ENCODE results near the gene HEATR3. TPM values are rescaled to one million over a fixed set of nuclear protein-coding genes. Genes with fewer than 3 reads are reported as not detected.
A peak's percentile ranks its signal among the peaks of the same experiment; 100 is the strongest.

Gene HEATR3
- total RNA-seq, 2 donors from 2014 or later: 18.1 to 26.9 TPM

DNA sequence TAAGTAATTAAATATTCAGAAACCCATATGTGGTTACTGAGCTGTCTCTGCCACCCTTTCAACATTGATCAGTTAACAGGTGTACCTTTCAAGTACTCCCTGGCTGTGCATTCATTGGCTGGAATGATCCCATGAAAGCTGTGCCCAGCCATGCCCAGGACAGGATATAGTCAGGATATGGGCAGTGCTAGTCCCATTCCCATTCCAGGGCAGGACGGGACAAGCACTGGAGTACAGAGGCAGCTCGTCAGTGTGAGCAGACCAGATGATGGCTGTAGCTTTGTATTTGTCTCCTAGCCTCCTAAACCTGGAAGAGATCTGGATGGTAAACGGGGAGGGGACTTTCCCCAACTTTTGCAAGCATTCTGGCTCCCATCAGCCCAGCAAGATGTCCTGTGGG, 22.5 kb downstream of the HEATR3 start:
- H3K36me3 ChIP-seq: peaks cover 5% of the 10 kb centered on the region
- no peaks in the 10 kb centered on the region for H3K4me1 ChIP-seq
- H3K4me3 ChIP-seq: no peak overlapping the region
- H3K27ac ChIP-seq: no peak overlapping the region
- no peaks in the 10 kb centered on the region for H3K27me3 ChIP-seq
- DNase-seq: no peak
- no peak overlapping the region for H3K9ac ChIP-seq (ENCODE audit: low read depth in 2 of 2, low read length in 2 of 2)
- intact Hi-C loops (cut with DNase I): no loop called here
- TF ChIP-seq, protein P1, sequence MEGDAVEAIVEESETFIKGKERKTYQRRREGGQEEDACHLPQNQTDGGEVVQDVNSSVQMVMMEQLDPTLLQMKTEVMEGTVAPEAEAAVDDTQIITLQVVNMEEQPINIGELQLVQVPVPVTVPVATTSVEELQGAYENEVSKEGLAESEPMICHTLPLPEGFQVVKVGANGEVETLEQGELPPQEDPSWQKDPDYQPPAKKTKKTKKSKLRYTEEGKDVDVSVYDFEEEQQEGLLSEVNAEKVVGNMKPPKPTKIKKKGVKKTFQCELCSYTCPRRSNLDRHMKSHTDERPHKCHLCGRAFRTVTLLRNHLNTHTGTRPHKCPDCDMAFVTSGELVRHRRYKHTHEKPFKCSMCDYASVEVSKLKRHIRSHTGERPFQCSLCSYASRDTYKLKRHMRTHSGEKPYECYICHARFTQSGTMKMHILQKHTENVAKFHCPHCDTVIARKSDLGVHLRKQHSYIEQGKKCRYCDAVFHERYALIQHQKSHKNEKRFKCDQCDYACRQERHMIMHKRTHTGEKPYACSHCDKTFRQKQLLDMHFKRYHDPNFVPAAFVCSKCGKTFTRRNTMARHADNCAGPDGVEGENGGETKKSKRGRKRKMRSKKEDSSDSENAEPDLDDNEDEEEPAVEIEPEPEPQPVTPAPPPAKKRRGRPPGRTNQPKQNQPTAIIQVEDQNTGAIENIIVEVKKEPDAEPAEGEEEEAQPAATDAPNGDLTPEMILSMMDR (IDR thresholded peaks at IDR 0.05): no peak
- H3K9me3 ChIP-seq: no peaks in the 10 kb centered on the region

- H3K27me3 ChIP-seq: no peaks in the 10 kb centered on the region
- intact Hi-C loops (cut with DNase I): no loop called here
- no peak for DNase-seq
- H3K4me1 ChIP-seq: no peaks in the 10 kb centered on the region
- no peak overlapping the region for H3K4me3 ChIP-seq
- no peaks in the 10 kb centered on the region for H3K9me3 ChIP-seq
- no peak overlapping the region for H3K9ac ChIP-seq (ENCODE audit: low read depth in 2 of 2, low read length in 2 of 2)
- H3K36me3 ChIP-seq: no peaks in the 10 kb centered on the region
- H3K27ac ChIP-seq: no peak overlapping the region
- TF ChIP-seq, protein P1 (IDR thresholded peaks at IDR 0.05): no peak
Observed at GRCh38 chr16:50092891-50093290, 27.1 kb downstream of the HEATR3 start.

GRCh38 chr16:50093607-50094539, 28.1 kb downstream of the HEATR3 start:
- Histone ChIP-seq H3K36me3 (no peaks in the 10 kb centered on the region), H3K4me1 (no peaks in the 10 kb centered on the region), H3K9ac (ENCODE audit: low read depth in 2 of 2, low read length in 2 of 2) (no peak overlapping the region), H3K4me3 (no peak overlapping the region), H3K27me3 (no peaks in the 10 kb centered on the region), H3K27ac (no peak overlapping the region), H3K9me3 (no peaks in the 10 kb centered on the region)
- peak; percentile 48 for DNase-seq
- TF ChIP-seq, protein P1 (IDR thresholded peaks at IDR 0.05): no peak
- intact Hi-C loops (cut with DNase I): no loop called here

- Histone ChIP-seq H3K9ac (ENCODE audit: low read depth in 2 of 2, low read length in 2 of 2) (no peak overlapping the region), H3K4me1 (no peaks in the 10 kb centered on the region), H3K4me3 (no peak overlapping the region), H3K9me3 (no peaks in the 10 kb centered on the region), H3K27me3 (no peaks in the 10 kb centered on the region), H3K36me3 (no peaks in the 10 kb centered on the region), H3K27ac (no peak overlapping the region)
- DNase-seq: no peak
- intact Hi-C loops (cut with DNase I): no loop called here
- TF ChIP-seq, protein P1 (IDR thresholded peaks at IDR 0.05): no peak
Observed at GRCh38 chr16:50096791-50097190, 31.0 kb downstream of the HEATR3 start.

DNA sequence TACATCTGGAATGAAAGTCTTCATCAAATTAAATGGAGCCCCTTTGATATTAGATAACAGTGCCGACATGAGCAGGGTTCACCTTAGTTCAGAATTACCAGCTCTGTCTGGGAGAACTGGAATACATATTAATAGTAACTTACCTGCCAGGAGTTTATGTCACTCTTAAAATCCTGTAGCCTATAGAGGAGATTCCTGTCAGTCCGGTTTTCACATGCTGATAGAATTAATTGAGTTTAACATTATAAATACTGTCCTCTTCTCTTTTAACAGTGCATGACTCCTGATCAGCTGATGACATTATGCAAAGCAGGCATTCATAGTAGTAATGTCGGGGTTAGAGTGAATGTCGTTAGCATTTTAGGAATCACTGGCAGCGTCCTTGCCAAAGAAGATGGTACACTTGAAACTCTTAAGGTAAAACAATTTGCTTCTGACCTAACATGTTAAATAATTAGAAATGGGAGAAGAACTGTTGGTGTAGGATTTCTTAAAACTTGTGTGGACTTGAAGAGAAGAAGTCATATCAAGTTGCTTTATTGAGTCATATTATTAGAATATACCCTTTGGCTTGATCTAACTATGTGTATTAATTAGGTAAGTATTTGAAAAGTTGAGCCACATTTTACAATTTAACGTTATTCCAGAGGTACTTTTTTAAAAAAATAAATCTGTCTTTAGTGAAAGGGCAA, 34.3 kb downstream of the HEATR3 start:
- Histone ChIP-seq H3K4me1 (no peaks in the 10 kb centered on the region), H3K9me3 (no peaks in the 10 kb centered on the region), H3K36me3 (peaks cover 3% of the 10 kb centered on the region), H3K27me3 (no peaks in the 10 kb centered on the region), H3K27ac (no peak overlapping the region), H3K4me3 (no peak overlapping the region), H3K9ac (ENCODE audit: low read depth in 2 of 2, low read length in 2 of 2) (no peak overlapping the region)
- intact Hi-C loops (cut with DNase I): no loop called here
- TF ChIP-seq, protein P1 (IDR thresholded peaks at IDR 0.05): no peak
- no peak for DNase-seq
